WTC11 (cell line): ENCODE measurements around the gene ORM2. TPM values are rescaled to one million over a fixed set of nuclear protein-coding genes. Genes with fewer than 3 reads are reported as not detected.
"Not testable (repeated sequence)": the region's sequence is repeated elsewhere in the genome, so short reads cannot be mapped to it uniquely, and the experiment has no call there.

ENCODE experiments used
- ATAC-seq: fragments of 200-7000 bp; cut with Tn5 transposase; 2 replicates; pipeline ENCODE4 v1.10.0; 2021; ENCODE audit warnings: mild to moderate bottlenecking, moderate library complexity
- Bru-seq: library from RNA; stranded (reverse); fragments of 400-500 nt; gene quantifications from one replicate; lab custom pipeline; 2021; lab: Mats Ljungman, UMichigan
- CTCF ChIA-PET: fragments of 300-600 bp; sonication (Branson Sonifier 250); formaldehyde crosslinking; loops from one replicate; lab custom pipeline; 2021; ENCODE audit warnings: antibody characterized with exemption; lab: Charles Lee
- POLR2A ChIA-PET: fragments of 350-600 bp; sonication (Branson Sonifier 250); formaldehyde crosslinking; loops from one replicate; lab custom pipeline; 2021; ENCODE audit warnings: antibody characterized with exemption; lab: Charles Lee
- DNase-seq: peaks from one replicate; pipeline ENCODE4 v3.0.0; 2021; ENCODE audit warnings: low spot score
- H3K27ac Mint-ChIP-seq: 2 replicates; pipeline ENCODE4 v1.8.0; 2021; ENCODE audit warnings: mixed read lengths
- H3K27me3 Mint-ChIP-seq: 2 replicates; pipeline ENCODE4 v1.8.0; 2021; ENCODE audit warnings: low read depth, mild to moderate bottlenecking, moderate library complexity, mixed read lengths
- H3K36me3 Mint-ChIP-seq: 2 replicates; pipeline ENCODE4 v1.8.0; 2021; ENCODE audit warnings: mixed read lengths
- H3K4me1 Mint-ChIP-seq: 2 replicates; pipeline ENCODE4 v1.8.0; 2022; ENCODE audit warnings: mixed read lengths
- H3K4me3 Mint-ChIP-seq: 2 replicates; pipeline ENCODE4 v1.8.0; 2021; ENCODE audit warnings: mild to moderate bottlenecking, moderate library complexity, mixed read lengths
- H3K9me3 Mint-ChIP-seq: 2 replicates; pipeline ENCODE4 v1.8.0; 2021; ENCODE audit warnings: mixed read lengths
- ATF1 ChIP-seq: sonication (generic); formaldehyde crosslinking; IDR thresholded peaks from 2 replicates; pipeline ENCODE4 v1.8.1; 2023; ENCODE audit warnings: mild to moderate bottlenecking, moderate library complexity, missing genetic modification reagents
- CBFB ChIP-seq: sonication (generic); formaldehyde crosslinking; IDR thresholded peaks from 2 replicates; pipeline ENCODE4 v1.8.1; 2022; ENCODE audit warnings: mild to moderate bottlenecking, low read depth, missing genetic modification reagents
- CREM ChIP-seq: sonication (generic); formaldehyde crosslinking; IDR thresholded peaks from 2 replicates; pipeline ENCODE4 v1.8.1; 2022; ENCODE audit warnings: mild to moderate bottlenecking, missing genetic modification reagents, moderate library complexity
- CTCF ChIP-seq: fragments of 200-600 bp; IDR thresholded peaks from 2 replicates; pipeline ENCODE4 v1.8.0; 2022; ENCODE audit warnings: antibody characterized with exemption
- ETV6 ChIP-seq: sonication (generic); formaldehyde crosslinking; IDR thresholded peaks from 2 replicates; pipeline ENCODE4 v1.8.1; 2022; ENCODE audit warnings: mild to moderate bottlenecking, missing genetic modification reagents
- FOXJ3 ChIP-seq: sonication (generic); formaldehyde crosslinking; IDR thresholded peaks from 2 replicates; pipeline ENCODE4 v1.9.0; 2021; ENCODE audit warnings: missing genetic modification reagents, mild to moderate bottlenecking, borderline replicate concordance
- FOXP4 ChIP-seq: sonication (generic); formaldehyde crosslinking; IDR thresholded peaks from 2 replicates; pipeline ENCODE4 v1.8.0; 2022; ENCODE audit warnings: mild to moderate bottlenecking, missing genetic modification reagents
- MXD4 ChIP-seq: fragments of 250-450 bp; sonication (Bioruptor Pico); IDR thresholded peaks from 2 replicates; pipeline ENCODE4 v1.8.0; 2021; ENCODE audit warnings: mild to moderate bottlenecking, moderate library complexity, borderline replicate concordance
- NR2C2 ChIP-seq: sonication (generic); formaldehyde crosslinking; IDR thresholded peaks from 2 replicates; pipeline ENCODE4 v1.8.0; 2022; ENCODE audit warnings: mild to moderate bottlenecking, missing genetic modification reagents
- OVOL2 ChIP-seq: fragments of 250-450 bp; sonication (Bioruptor Pico); IDR thresholded peaks from 2 replicates; pipeline ENCODE4 v1.9.0; 2021; ENCODE audit warnings: mild to moderate bottlenecking, borderline replicate concordance
- ZNF121 ChIP-seq: sonication (generic); formaldehyde crosslinking; IDR thresholded peaks from 2 replicates; pipeline ENCODE4 v1.8.0; 2023; ENCODE audit warnings: missing genetic modification reagents
- ZNF263 ChIP-seq: sonication (generic); formaldehyde crosslinking; IDR thresholded peaks from 2 replicates; pipeline ENCODE4 v1.8.1; 2022; ENCODE audit warnings: low read depth, mild to moderate bottlenecking, moderate library complexity, missing genetic modification reagents
- ZNF396 ChIP-seq: fragments of 250-450 bp; sonication (Bioruptor Pico); IDR thresholded peaks from 2 replicates; pipeline ENCODE4 v1.8.0; 2021; ENCODE audit warnings: mild to moderate bottlenecking, moderate library complexity, borderline replicate concordance
- long read RNA-seq, 3 experiments: library from RNA in 1 of 3; library from capped mRNA in 1 of 3; library from polyadenylated mRNA in 1 of 3; unstranded in 2 of 3; stranded (forward) in 1 of 3; transcript quantifications; one replicate each; pipeline ENCODE4 v2.0.0, GENCODE V29; 2021
- total RNA-seq: library from RNA; stranded (reverse); gene quantifications from 3 replicates; pipeline ENCODE4 v1.2.3, GENCODE V29; 2021
- TF ChIP-seq, protein P1 (sequence below): sonication (generic); formaldehyde crosslinking; IDR thresholded peaks from 2 replicates; pipeline ENCODE4 v1.8.1; 2022; ENCODE audit warnings: mild to moderate bottlenecking, missing genetic modification reagents, moderate library complexity, borderline replicate concordance
- TF ChIP-seq, protein P2 (sequence below): sonication (generic); formaldehyde crosslinking; IDR thresholded peaks from 2 replicates; pipeline ENCODE4 v1.8.1; 2022; ENCODE audit warnings: mild to moderate bottlenecking, moderate library complexity, missing genetic modification reagents

ORM2 gene
- total RNA-seq (0.73 to 1.6 TPM (median 1.0 TPM) in 3 replicates), Bru-seq, nascent RNA (not detected)
- long read RNA-seq, experiment 1 = 0 reads
- long read RNA-seq, experiment 2 = 0 reads
- long read RNA-seq, experiment 3 = 0 reads

DNA sequence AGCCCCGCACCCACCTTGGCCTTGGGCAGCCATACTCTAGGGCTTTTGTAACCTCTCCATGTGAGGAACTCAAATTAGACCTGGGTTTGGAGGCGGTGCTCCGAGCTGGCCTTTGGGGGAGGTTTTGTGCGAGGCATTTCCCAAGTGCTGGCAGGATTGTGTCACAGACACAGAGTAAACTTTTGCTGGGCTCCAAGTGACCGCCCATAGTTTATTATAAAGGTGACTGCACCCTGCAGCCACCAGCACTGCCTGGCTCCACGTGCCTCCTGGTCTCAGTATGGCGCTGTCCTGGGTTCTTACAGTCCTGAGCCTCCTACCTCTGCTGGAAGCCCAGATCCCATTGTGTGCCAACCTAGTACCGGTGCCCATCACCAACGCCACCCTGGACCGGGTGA lies at the start of gene ORM2:
Gene ORM2 (plus strand): TSS at position 245 of the 398 bp plus-strand sequence. CDS start 36 bp downstream, at position 281.
- H3K4me1 Mint-ChIP-seq, H3K27me3 Mint-ChIP-seq, H3K27ac Mint-ChIP-seq, CTCF ChIA-PET, ATAC-seq, H3K4me3 Mint-ChIP-seq, DNase-seq, POLR2A ChIA-PET, H3K9me3 Mint-ChIP-seq, H3K36me3 Mint-ChIP-seq: not testable (repeated sequence)

DNA sequence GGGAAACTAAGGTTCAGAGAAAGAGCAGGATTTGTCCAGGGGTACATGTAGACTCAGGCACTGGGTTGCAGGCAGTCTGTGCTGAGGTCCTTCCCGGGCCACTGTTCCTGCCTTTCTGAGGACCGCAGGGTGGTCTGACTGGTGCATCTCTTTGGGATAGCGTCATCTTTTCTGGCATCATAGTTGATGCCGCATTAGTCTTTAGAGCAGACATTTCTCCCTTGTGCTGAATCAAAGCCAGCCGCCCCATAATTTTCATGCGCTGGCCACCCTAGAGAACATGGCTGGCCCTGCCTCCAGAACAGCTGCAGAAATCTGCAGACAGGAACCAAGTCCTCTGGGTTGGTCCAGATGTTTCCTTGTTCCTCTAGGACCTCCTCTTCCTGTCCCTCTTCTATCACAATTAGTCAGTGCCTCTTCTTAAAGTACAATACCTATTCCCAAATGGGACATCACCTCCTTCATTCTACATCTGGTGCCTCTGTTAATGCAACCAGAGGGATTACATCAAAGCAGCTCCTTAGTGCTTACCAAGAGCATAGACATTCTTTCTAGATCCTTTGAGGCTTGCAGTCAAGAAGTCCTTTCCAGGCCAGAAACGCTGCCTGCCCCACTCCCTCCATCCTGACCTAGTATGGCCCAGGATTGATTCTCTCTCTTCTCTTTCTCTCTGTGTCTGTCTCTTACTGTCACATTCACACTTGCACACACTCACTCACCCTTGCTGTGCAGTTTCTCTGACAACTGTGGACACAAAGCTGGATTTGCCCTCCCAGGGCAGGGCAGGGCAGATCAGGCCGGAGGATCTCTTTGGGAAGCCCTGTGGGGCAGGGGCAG lies 48.8 kb upstream of the ORM2 start:
- H3K27ac Mint-ChIP-seq = peak overlapping the region; percentile 51; the same call in 1 of the 2 replicates
- POLR2A ChIA-PET = no interaction called here
- ATAC-seq (no peak), DNase-seq (peak; percentile 7)
- H3K4me1 Mint-ChIP-seq = no peaks in the 10 kb centered on the region
- H3K27me3 Mint-ChIP-seq = no peaks in the 10 kb centered on the region
- CTCF ChIA-PET = interaction anchor here (0.7 to 2.1 kb wide), 6 partner anchors 9 to 185 kb away, joined by 3 to 13 read pairs (median 3); no protein-coding TSS in a partner anchor
- no peak overlapping the region for H3K4me3 Mint-ChIP-seq
- peaks cover 7% of the 10 kb centered on the region; the same call in 1 of the 2 replicates for H3K9me3 Mint-ChIP-seq
- TF ChIP-seq CREM (CRISPR knock-in tag) (no peak), ATF1 (no peak), ZNF263 (CRISPR knock-in tag) (no peak), FOXJ3 (CRISPR knock-in tag) (no peak), CTCF (no peak), CBFB (no peak), FOXP4 (CRISPR knock-in tag) (no peak), ETV6 (CRISPR knock-in tag) (no peak), ZNF396 (CRISPR knock-in tag) (no peak), MXD4 (CRISPR knock-in tag) (no peak), NR2C2 (CRISPR knock-in tag) (no peak)
- TF ChIP-seq, protein P1, sequence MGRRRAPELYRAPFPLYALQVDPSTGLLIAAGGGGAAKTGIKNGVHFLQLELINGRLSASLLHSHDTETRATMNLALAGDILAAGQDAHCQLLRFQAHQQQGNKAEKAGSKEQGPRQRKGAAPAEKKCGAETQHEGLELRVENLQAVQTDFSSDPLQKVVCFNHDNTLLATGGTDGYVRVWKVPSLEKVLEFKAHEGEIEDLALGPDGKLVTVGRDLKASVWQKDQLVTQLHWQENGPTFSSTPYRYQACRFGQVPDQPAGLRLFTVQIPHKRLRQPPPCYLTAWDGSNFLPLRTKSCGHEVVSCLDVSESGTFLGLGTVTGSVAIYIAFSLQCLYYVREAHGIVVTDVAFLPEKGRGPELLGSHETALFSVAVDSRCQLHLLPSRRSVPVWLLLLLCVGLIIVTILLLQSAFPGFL (CRISPR knock-in tag) = no peak
- peaks cover 16% of the 10 kb centered on the region for H3K36me3 Mint-ChIP-seq

DNA sequence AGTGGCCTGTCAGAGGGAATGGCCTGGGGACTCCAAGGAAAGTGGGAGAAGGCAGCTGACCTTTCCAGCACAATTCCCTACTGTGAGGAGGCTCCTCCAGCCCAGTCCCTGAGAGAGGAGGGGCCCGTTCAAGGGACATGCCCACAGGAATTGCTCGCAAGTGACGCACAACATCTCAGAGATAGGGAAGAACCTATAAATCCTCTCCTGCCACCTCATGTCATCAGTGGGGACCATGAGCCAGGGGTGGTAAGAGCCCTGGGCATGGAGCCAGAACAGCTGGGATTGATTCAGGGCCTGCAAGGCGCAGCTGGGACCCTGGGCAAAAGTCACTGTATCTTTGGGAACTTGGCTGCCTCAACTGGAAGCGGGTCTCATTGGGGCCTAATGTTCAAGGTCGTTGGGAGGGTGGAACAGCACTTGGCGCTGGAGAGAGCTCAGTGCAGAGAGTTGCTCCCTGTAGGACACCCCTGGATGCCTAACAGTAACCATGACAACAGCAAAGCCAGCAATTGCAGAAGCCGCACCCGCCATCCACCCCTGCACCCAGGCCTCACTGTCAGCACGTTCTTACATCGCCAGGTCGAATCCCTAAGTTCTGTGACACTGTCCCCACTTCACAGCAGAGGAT lies 48.1 kb upstream of the ORM2 start:
- no peaks in the 10 kb centered on the region for H3K27me3 Mint-ChIP-seq
- peaks cover 7% of the 10 kb centered on the region; the same call in 1 of the 2 replicates for H3K9me3 Mint-ChIP-seq
- peak overlapping the region; percentile 51; the same call in 1 of the 2 replicates for H3K27ac Mint-ChIP-seq
- no peak for TF ChIP-seq OVOL2 (CRISPR knock-in tag)
- no peak for TF ChIP-seq ZNF121 (CRISPR knock-in tag)
- TF ChIP-seq, protein P2, sequence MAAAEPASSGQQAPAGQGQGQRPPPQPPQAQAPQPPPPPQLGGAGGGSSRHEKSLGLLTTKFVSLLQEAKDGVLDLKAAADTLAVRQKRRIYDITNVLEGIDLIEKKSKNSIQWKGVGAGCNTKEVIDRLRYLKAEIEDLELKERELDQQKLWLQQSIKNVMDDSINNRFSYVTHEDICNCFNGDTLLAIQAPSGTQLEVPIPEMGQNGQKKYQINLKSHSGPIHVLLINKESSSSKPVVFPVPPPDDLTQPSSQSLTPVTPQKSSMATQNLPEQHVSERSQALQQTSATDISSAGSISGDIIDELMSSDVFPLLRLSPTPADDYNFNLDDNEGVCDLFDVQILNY (CRISPR knock-in tag) = no peak
- no peak for TF ChIP-seq ZNF396 (CRISPR knock-in tag)
- no peaks in the 10 kb centered on the region for H3K4me1 Mint-ChIP-seq
- ATAC-seq (no peak), DNase-seq (peak; percentile 6)
- ChIA-PET POLR2A (no interaction called here), CTCF (interaction anchor here (1.0 to 2.1 kb wide), 4 partner anchors 9 to 199 kb away, joined by 3 to 13 read pairs (median 3); no protein-coding TSS in a partner anchor)
- peaks cover 9% of the 10 kb centered on the region for H3K36me3 Mint-ChIP-seq
- H3K4me3 Mint-ChIP-seq = no peak overlapping the region
